GM18873 (cell line): Measurements from ENCODE around the gene DNAH3.
"Not testable (repeated sequence)": the region's sequence is repeated elsewhere in the genome, so short reads cannot be mapped to it uniquely, and the experiment has no call there.

Experiments
- ATAC-seq: cut with Tn5 transposase; IDR thresholded peaks from one replicate; pipeline ENCODE4 v1.9.1; 2021; ENCODE audit warnings: mild to moderate bottlenecking, moderate library complexity, moderate number of reproducible peaks; ENCODE audit not compliant: unreplicated experiment, low FRiP score

The DNAH3 gene, protein sequence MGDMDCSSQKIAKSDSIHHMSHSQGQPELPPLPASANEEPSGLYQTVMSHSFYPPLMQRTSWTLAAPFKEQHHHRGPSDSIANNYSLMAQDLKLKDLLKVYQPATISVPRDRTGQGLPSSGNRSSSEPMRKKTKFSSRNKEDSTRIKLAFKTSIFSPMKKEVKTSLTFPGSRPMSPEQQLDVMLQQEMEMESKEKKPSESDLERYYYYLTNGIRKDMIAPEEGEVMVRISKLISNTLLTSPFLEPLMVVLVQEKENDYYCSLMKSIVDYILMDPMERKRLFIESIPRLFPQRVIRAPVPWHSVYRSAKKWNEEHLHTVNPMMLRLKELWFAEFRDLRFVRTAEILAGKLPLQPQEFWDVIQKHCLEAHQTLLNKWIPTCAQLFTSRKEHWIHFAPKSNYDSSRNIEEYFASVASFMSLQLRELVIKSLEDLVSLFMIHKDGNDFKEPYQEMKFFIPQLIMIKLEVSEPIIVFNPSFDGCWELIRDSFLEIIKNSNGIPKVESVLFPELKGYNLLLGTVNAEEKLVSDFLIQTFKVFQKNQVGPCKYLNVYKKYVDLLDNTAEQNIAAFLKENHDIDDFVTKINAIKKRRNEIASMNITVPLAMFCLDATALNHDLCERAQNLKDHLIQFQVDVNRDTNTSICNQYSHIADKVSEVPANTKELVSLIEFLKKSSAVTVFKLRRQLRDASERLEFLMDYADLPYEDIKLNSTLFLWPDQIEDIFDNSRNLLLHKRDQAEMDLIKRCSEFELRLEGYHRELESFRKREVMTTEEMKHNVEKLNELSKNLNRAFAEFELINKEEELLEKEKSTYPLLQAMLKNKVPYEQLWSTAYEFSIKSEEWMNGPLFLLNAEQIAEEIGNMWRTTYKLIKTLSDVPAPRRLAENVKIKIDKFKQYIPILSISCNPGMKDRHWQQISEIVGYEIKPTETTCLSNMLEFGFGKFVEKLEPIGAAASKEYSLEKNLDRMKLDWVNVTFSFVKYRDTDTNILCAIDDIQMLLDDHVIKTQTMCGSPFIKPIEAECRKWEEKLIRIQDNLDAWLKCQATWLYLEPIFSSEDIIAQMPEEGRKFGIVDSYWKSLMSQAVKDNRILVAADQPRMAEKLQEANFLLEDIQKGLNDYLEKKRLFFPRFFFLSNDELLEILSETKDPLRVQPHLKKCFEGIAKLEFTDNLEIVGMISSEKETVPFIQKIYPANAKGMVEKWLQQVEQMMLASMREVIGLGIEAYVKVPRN (N-terminal part only)

DNA sequence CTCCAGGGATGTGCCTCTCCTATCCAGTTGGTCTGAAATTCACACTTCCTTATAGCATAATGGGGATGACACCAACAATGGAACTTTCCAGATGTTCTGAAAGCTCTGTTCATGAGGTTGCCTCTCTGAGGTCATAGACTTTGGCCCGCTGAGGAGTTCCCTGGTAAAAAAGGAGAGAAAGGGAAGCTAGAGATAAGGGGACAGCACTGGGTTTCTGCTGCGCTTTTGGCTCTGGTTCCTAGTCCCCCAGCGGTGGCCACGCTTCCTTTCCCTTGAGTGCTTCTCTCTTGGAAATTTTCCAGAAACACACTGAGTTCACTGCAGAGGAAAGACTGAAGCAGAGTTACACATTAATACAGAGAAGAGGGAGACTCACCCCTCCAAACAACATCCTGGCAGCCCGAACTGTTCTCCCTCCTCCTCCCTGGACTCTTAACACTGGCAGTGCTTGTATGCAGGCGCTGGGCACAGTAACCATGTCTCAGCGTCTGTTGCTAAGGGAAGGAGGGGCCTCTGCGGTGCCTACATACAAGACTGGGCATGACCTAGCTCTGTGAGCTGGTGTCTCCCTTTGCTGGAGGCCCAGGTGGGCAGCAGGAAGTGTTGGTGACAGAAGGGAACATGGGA, at the start of gene DNAH3:
DNAH3 (minus strand) TSS at position 472 of the 627 bp plus-strand sequence. CDS start 527 bp downstream, outside the sequence.
- no peak for ATAC-seq

DNA sequence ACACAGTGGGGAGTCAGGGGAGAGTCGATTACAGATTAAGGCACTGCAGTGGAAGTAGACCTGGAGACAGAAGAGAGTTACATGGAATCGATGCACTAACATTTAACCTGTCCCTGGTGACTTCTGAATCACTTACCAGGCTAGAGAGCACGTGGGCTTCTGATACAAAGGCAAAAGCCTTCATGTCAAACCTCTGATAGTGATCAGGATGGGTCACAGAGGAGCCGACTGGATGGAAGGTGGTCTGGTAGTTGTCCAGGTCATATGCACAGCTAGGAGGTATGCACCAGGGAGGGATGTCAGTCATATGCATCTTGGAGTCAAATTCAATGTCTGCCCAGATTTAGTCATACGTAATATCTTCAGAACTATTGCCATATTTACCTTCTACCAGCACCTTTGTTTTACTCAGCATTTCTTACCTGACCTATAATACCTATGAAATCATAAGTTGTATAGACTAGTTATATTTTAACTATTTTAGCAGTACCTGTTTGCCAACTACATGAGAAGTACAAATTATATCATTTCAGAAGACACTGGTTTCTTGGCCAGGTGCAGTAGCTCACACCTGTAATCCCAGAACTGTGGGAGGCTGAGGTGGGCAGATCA, 49.1 kb upstream of the DNAH3 start:
- ATAC-seq = no peak

DNA sequence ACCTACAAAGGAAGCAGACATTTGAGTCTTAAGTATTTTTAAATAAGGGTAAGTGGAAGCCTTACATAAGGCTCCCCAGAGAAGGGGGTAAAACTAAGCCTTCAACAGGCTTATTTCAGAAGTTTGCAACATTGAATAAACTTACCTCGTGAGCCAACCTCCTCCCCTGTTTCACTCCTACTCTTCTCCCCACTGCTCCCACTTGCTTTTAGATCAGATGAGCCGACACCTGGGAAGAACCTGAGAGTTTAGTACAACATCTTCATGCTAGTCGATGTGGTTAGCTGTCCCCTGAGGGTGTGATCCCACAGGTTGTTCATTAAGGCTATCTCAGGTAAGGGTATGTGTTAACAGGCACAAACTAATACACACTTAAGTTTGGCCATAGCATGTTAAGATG, 47.0 kb upstream of the DNAH3 start:
- no peak for ATAC-seq

DNA sequence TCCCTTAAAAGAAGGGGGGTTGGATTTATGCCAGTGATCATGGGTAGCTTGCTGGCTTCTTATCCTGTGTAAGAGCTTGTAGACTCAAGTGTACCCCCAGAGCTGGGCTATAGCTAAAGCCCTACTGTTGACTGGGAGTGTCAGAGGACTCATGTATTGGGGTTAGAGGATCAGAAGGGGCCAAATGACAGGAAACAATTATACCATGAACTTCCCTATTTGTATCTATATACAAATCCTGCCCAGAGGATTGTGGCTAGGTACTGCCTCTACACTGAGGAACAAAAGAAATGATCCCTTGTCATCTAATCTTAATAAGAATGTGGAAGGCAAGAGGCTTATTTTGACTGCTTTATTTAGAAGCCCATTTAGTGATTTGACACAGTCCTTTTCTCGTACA, 46.5 kb upstream of the DNAH3 start:
- no peak for ATAC-seq

DNA sequence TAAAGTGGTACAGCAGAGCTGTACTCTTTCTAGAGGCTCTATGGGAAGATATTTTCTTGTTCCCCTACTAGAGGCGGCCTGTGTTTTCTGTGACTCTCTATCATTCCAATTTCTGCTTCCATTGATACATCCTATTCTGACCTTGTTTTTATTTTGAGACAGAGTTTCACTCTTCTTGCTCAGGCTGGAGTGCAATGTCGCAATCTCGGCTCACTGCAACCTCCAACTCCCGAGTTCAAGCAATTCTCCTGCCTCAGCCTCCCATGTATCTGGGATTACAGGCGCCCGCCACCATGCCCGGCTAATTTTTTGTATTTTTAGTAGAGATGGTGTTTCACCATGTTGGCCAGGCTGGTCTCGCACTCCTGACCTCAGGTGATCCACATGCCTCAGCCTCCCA, 44.7 kb upstream of the DNAH3 start:
- ATAC-seq = not testable (repeated sequence)

DNA sequence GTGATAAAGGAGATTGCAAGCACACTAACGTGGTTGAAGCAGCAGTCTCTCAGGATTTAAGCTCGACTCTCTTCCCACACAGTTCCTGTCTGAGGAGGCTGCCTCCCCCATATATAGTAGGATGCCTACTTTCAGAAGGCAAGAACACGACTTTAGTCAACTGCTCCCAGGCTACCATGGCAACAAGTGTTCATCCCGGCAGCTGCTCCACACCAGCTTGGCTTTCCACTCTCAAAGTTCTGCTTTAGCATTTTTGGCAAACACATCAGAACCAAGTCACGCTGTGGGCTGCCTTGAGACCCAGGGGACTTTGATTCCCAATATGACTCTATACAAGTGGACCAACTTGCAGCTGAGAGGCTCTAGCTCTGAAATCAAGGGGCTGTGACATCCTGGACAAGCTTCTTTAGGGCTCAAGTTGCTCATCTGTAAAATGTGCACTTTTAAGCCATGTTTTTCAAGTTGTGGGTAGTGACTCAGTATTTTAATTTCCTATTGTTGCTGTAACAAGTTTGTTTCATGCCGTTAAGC, 44.2 kb upstream of the DNAH3 start:
- ATAC-seq = no peak

DNA sequence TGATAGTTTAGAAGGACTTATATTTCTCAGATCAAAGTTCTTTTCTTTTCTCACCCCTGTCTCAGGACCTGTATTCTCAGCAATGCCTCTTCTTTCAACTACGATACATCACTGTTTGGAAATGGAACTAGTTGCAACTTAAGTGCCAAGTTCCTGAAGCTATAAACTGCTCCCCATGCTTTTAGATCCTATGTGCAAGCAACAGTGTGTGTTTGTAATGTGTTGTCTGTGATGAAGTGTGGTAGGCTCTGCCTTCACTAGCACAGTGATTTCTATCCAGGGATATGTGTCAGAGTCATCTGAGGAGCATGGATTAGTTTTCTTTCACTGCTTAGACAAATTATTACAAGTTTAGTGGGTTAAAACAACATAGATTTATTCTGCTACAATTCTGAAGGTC, 42.3 kb upstream of the DNAH3 start:
- no peak for ATAC-seq

DNA sequence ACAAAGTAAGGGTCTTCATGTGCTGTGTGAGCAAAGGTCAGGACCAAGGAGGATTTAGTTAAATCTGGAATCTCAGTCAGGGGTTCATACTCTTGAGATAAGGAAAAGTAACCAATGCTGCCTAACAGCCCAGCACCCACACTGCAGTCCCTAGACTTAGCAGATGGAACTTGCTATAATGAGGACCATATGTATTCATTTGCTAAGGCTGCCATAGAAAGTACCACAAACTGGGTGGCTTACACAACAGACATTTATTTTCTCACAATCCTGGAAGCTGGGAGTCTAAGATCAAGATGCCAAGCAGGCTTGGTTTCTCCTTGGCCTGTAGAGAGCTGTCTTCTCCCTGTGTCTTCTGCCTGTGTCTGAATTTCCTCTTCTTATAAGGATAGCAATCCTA, 40.0 kb upstream of the DNAH3 start:
- ATAC-seq = no peak

DNA sequence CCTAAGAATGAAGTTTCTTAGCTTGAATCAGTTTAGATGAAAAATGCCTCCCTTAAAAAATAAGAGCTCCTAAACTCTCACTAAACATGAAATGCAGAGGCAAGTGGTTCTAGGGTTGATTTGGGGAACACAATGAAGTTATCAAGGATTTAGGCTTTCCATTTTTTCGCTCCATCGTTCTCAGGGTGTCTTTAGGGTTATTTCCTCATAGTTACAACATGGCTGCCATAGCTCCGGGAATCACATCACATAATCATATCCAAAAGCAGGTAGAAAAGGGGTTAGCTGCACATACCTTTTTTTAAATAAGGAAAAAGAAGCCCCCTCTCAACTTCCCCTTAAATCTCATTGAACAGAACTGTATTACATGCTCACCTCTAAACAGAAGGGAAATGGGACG, 39.4 kb upstream of the DNAH3 start:
- ATAC-seq = no peak

DNA sequence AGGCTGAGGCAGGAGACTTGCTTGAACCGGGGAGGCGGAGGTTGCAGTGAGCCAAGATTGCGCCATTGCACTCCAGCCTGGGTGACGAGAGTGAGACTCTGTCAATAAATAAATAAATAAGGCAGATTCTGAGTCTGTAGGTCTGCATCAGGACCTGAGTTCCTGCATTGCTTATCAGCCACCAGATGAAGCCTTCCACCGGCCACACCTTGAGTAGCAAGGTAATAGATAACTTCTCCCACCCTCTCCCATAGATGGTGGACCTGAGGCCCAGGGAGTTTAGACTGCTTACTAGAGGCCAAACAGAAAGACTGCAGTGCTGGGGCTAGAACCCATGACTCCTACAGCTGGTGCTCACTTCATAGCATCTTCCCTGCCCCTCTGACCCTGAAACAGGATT, 38.7 kb upstream of the DNAH3 start:
- no peak for ATAC-seq

DNA sequence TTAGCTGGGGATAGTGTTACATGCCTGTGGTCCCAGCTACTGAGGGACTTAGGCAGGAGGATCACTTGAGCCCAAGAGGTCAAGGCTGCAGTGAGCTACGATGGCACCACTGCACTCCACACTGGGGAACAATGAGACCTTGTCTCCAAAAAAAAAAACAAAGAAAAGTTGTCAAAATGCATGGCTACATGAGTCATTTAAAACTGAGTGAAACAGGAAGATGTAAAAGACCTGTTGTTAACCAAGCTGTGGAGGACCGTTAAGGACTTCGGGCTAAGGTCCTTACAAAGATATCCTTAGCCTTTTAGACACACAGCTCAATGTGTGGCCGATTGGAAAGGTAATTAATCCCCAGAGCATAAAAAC, 35.7 kb upstream of the DNAH3 start:
- no peak for ATAC-seq

DNA sequence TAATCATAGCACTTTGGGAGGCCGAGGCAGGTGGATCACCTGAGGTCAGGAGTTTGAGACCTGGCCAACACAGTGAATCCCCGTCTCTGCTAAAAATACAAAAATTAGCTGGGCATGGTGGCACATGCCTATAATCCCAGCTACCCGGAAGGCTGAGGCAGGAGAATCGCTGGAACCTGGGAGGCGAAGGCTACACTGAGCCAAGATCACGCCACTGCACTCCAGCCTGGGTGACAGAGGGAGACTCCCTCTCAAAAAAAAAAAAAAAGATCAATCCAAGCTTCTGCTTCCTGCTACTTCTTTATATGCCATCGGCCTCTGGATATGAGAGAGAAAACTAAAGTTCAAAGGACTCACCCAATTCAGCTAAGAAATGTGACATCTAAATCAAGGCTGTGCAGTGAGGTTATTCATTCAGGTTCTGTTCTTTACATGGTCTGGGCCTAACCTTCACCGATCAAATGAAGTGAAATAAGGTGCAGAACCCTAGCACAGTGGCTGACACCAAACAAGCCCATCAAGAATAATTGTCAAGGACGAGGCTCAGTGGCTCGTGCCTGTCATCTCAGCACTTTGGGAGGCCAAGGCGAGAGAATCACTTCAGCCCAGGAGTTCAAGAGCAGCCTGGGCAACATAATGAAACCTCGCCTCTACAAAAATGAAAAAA, 35.1 kb upstream of the DNAH3 start:
- ATAC-seq = no peak

DNA sequence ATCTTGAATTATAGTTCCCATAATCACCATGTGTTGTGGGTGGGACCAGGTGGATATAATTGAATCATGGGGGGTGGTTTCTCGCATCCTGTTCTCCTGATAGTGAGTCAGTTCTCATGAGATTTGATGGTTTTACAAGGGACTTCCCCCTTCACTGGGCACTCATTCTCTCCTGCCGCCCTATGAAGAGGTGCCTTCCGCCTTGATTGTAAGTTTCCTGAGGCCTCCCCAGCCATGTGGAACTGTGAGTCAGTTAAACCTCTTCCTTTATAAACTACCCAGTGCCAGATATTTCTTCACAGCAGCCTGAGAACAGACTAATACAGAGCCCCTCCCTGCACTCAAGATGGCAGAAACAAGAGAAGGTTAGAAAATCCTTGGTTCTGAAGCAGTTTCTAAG, 34.2 kb upstream of the DNAH3 start:
- ATAC-seq = no peak

DNA sequence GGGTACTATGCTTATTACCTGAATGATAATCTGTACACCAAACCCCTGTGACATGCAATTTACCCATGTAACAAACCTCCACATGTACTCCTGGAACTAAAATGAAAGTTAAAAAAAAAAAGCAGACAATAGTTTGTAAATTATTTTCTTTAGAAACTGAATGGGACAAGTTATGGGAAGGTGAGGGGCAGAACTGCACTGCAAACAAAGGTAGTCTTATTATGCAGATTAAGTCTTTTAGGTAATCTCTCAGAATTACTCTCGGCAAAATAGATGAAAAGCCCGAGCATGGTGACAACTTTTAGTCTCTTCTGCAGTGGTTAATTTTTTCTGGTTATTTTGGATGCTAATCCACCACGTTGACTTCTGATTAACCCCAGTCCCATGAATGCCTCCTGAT, 33.3 kb upstream of the DNAH3 start:
- ATAC-seq = no peak

DNA sequence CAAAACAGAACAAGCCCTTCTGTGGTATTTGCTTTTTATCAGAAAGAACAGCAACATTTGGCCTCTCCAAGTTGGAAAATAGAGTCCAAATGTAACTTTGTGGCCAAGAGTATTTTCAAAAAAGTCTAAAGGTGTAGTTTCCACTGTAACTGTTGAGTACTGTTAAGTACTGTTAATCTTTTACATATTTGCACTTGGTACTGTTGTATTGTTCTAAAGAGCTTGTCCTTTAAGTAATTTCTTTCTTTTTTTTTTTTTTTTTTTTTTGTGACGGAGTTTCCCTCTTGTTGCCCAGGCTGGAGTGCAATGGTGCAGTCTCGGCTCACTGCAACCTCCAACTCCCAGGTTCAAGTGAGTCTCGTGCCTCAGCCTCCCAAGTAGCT, 29.3 kb upstream of the DNAH3 start:
- no peak for ATAC-seq

DNA sequence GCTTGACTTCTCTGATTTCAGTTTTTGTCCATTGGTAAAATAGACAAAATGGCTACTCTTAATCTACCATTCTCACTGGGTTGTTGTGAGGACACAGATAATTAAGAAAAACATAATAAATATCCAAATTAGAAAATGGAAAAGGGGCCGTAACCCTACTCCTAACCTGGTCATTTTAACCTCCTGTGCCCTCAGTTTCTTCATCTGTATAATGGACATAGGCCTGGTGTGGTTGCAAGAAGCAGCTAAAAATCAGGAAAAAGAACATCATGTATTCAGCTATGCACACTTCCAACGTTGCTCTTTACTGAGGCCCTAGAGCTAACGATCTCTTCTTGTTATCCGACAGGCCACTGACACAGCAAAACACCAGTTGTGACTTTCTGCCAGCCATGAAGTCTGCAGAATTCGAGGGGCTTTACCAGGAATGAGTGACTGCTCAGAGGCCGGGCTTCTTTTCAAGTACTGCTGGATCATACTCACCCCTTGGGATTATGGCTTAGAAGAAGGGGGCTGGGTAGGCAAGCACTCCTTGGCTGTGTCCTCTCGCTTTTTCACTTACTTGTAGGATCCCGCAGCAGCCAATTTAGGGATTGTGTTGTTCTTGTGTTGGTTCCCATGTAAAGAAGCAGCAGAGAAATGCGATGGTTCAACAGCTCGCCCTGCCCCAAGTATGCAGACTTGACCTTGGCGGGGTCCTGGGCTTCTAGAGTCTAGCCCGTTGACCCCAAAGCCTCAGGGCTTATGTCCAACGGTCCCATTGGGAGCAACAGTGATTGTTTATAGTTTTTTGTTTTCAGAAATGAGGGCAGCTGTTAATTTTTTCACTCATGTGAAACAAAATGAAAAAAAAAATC, 28.7 kb upstream of the DNAH3 start:
- no peak for ATAC-seq

DNA sequence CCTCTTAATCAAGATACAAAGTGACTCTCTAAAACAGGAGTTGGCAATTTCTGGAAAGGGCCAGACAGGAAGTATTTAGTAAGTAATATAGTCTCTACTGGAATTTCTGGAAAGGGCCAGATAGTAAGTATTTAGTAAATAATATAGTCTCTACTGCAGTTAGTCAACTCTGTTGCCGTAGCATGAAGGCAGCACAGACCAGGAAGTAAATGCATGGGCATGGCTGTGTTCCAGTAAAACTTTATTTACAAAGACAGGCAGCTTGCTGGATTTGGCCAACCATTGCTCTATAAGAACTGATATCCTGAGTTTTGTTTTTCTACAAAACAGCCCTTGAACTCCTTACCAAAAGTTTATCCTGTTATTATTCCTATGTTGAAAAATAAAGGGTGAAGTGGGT, 24.8 kb upstream of the DNAH3 start:
- ATAC-seq = no peak

DNA sequence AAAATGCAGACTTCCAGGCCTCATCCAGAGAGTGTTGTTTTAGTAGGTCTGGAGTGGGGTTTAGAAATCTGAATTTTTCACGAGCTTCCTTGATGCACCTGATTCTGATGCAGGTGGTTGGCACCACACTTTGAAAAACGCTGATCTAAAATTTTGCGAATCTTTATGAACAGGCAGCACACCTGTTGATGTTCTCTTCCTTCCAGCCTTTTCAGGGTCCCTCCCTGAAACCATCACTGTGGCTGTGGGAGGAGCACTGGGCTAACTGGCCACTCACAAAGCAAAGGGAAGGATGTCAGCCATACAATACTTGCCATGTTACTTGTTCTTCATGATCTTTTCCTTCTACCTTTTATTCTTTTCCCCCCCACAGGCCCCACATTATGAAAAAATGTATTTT, 22.0 kb upstream of the DNAH3 start:
- ATAC-seq = no peak
